Small intestine (tissue), 7 donors: Measurements from ENCODE around the gene NFU1. TPM values are rescaled to one million over a fixed set of nuclear protein-coding genes. Genes with fewer than 3 reads are reported as not detected.
A peak's percentile ranks its signal among the peaks of the same experiment; 100 is the strongest.
"Not testable (repeated sequence)": the region's sequence is repeated elsewhere in the genome, so short reads cannot be mapped to it uniquely, and the experiment has no call there.

Experiments used
- DNase-seq, 2 donors: peaks; one replicate each; pipeline versions ENCODE4 v3.0.0 to v3.0.0-alpha.2; 2013
- FAIRE-seq: peaks from 2 replicates; lab custom pipeline; 2012; peaks lifted over from hg19 to GRCh38; lab: Jason Lieb, UNC
- H3K27ac ChIP-seq, 3 donors: one replicate each; pipeline ENCODE4 v1.5.1; 2013; ENCODE audit warnings: low read length in 2 of 3, mild to moderate bottlenecking in 2 of 3, control low read depth in 1 of 3, inconsistent platforms in 1 of 3, low read depth in 1 of 3, moderate library complexity in 1 of 3
- H3K27me3 ChIP-seq, 3 donors: one replicate each; pipeline ENCODE4 v1.6.1; 2013; ENCODE audit warnings: low read length in 3 of 3, inconsistent platforms in 1 of 3; ENCODE audit not compliant: control insufficient read depth in 3 of 3, insufficient read depth in 3 of 3
- H3K36me3 ChIP-seq, 3 donors: one replicate each; pipeline ENCODE4 v1.6.1; 2013; ENCODE audit warnings: low read length in 3 of 3, inconsistent platforms in 1 of 3, low read depth in 1 of 3, mild to moderate bottlenecking in 1 of 3, moderate library complexity in 1 of 3; ENCODE audit not compliant: control insufficient read depth in 3 of 3, insufficient read depth in 2 of 3
- H3K4me1 ChIP-seq, 3 donors: one replicate each; pipeline ENCODE4 v1.6.1; 2013; ENCODE audit warnings: low read length in 2 of 3, inconsistent platforms in 1 of 3, low read depth in 1 of 3, mild to moderate bottlenecking in 1 of 3, moderate library complexity in 1 of 3; ENCODE audit not compliant: control insufficient read depth in 3 of 3, insufficient read depth in 2 of 3
- H3K4me3 ChIP-seq, 3 donors: one replicate each; pipeline ENCODE4 v1.5.1; 2013; ENCODE audit warnings: low read length in 3 of 3, control low read depth in 1 of 3, inconsistent platforms in 1 of 3, low read depth in 1 of 3, mild to moderate bottlenecking in 1 of 3, moderate library complexity in 1 of 3
- H3K9me3 ChIP-seq, 2 donors: one replicate each; pipeline ENCODE4 v1.6.1; 2013; ENCODE audit warnings: low read depth in 1 of 2, low read length in 1 of 2; ENCODE audit not compliant: control insufficient read depth in 2 of 2, insufficient read depth in 1 of 2
- WGBS, 3 donors: extraction: QIAGEN DNeasy Blood & Tissue Kit; methylation state at CpG; one replicate each; pipeline ENCODE4 v1.1.7; 2013; 5-methylcytosine and 5-hydroxymethylcytosine counted together
- polyA plus RNA-seq, 4 donors: library from polyadenylated mRNA; stranded (reverse) in 3 of 4; unstranded in 1 of 4; fragments of 200-250 nt in 3 of 4; fragments of 120-200 nt in 1 of 4; gene quantifications; one replicate each; pipeline versions ENCODE4 v1.2.1 to v1.2.3, GENCODE V29; 2013
- donor health status: healthy with polysubstance abuse.
- donor health status: control.
- donor health status: control.
- donor health status: Bipolar disorder and iron deficiency.
- donor health status: healthy.

The NFU1 gene
- polyA plus RNA-seq, 4 donors, result 45.4 to 60.8 (median 50.3) TPM

GRCh38 chr2:69375494-69376353 is 61.5 kb downstream of the NFU1 start:
- H3K36me3 ChIP-seq, result peaks cover 3 to 38% (median 3%) of the 10 kb centered on the region in 3 donors
- peak; percentile 46 to 50 for DNase-seq
- H3K27ac ChIP-seq, result no peak overlapping the region
- H3K9me3 ChIP-seq, result no peaks in the 10 kb centered on the region
- H3K27me3 ChIP-seq, result no peaks in the 10 kb centered on the region
- H3K4me3 ChIP-seq, result no peak overlapping the region
- peaks cover 0 to 6% (median 0%) of the 10 kb centered on the region in 3 donors for H3K4me1 ChIP-seq
- FAIRE-seq, result no peak
- 61 to 69% (median 66%) methylated on average over 8 of the region's 8 CpGs for WGBS, 3 donors

- no peak for FAIRE-seq
Observed at GRCh38 chr2:69372767-69373166, 64.5 kb downstream of the NFU1 start.

GRCh38 chr2:69369802-69370201 is 67.4 kb downstream of the NFU1 start:
- no peak for FAIRE-seq
- Histone ChIP-seq H3K9me3 (no peaks in the 10 kb centered on the region), H3K27me3 (no peaks in the 10 kb centered on the region), H3K4me1 (no peaks in the 10 kb centered on the region), H3K27ac (no peak overlapping the region), H3K36me3 (peaks cover 5 to 46% (median 12%) of the 10 kb centered on the region in 3 donors), H3K4me3 (no peak overlapping the region)
- WGBS, 3 donors, result 90 to 100% (median 98%) methylated on average over 1 of the region's 1 CpG
- DNase-seq, result no peak

More at GRCh38 chr2:69372767-69373166, 64.5 kb downstream of the NFU1 start:
- no peak overlapping the region for H3K27ac ChIP-seq
- H3K4me3 ChIP-seq, result no peak overlapping the region
- peaks cover 5 to 39% (median 9%) of the 10 kb centered on the region in 3 donors for H3K36me3 ChIP-seq
- H3K9me3 ChIP-seq, result no peaks in the 10 kb centered on the region
- no peaks in the 10 kb centered on the region for H3K27me3 ChIP-seq
- DNase-seq, result no peak
- H3K4me1 ChIP-seq, result no peaks in the 10 kb centered on the region

GRCh38 chr2:69368588-69368987 is 68.6 kb downstream of the NFU1 start:
- no peaks in the 10 kb centered on the region for H3K9me3 ChIP-seq
- no peaks in the 10 kb centered on the region for H3K27me3 ChIP-seq
- 96 to 99% (median 98%) methylated on average over 7 of the region's 7 CpGs for WGBS, 3 donors
- peaks cover 5 to 49% (median 12%) of the 10 kb centered on the region in 3 donors for H3K36me3 ChIP-seq
- no peaks in the 10 kb centered on the region for H3K4me1 ChIP-seq
- H3K4me3 ChIP-seq, result no peak overlapping the region
- no peak overlapping the region for H3K27ac ChIP-seq
- FAIRE-seq, result no peak
- DNase-seq, result no peak

GRCh38 chr2:69359371-69359770 is 77.9 kb downstream of the NFU1 start:
- H3K36me3 ChIP-seq, result peaks cover 17 to 57% (median 25%) of the 10 kb centered on the region in 3 donors
- no peak overlapping the region for H3K27ac ChIP-seq
- no peak overlapping the region for H3K4me3 ChIP-seq
- no peaks in the 10 kb centered on the region for H3K27me3 ChIP-seq
- DNase-seq (no peak), FAIRE-seq (no peak)
- no peaks in the 10 kb centered on the region for H3K9me3 ChIP-seq
- no peaks in the 10 kb centered on the region for H3K4me1 ChIP-seq

GRCh38 chr2:69358914-69359313 is 78.3 kb downstream of the NFU1 start:
- FAIRE-seq (no peak), DNase-seq (no peak)
- WGBS, 3 donors, result 67 to 88% (median 79%) methylated on average over 3 of the region's 3 CpGs
- Histone ChIP-seq H3K27ac (no peak overlapping the region), H3K4me1 (no peaks in the 10 kb centered on the region), H3K27me3 (no peaks in the 10 kb centered on the region), H3K36me3 (peaks cover 17 to 57% (median 28%) of the 10 kb centered on the region in 3 donors), H3K9me3 (no peaks in the 10 kb centered on the region), H3K4me3 (no peak overlapping the region)

GRCh38 chr2:69356471-69356870 is 80.8 kb downstream of the NFU1 start:
- Histone ChIP-seq H3K4me1 (no peaks in the 10 kb centered on the region), H3K36me3 (peaks cover 15 to 54% (median 20%) of the 10 kb centered on the region in 3 donors), H3K4me3 (no peak overlapping the region), H3K27me3 (no peaks in the 10 kb centered on the region), H3K27ac (no peak overlapping the region), H3K9me3 (no peaks in the 10 kb centered on the region)
- DNase-seq (no peak), FAIRE-seq (no peak)
- 91 to 93% (median 93%) methylated on average over 5 of the region's 5 CpGs for WGBS, 3 donors

GRCh38 chr2:69354976-69355375 is 82.3 kb downstream of the NFU1 start:
- peaks cover 15 to 44% (median 18%) of the 10 kb centered on the region in 3 donors for H3K36me3 ChIP-seq
- 84 to 88% (median 88%) methylated on average over 3 of the region's 3 CpGs for WGBS, 3 donors
- H3K9me3 ChIP-seq, H3K27me3 ChIP-seq, H3K27ac ChIP-seq, H3K4me3 ChIP-seq, DNase-seq, FAIRE-seq, H3K4me1 ChIP-seq: not testable (repeated sequence)
